Measurements from ENCODE around the gene MAPK1. TPM values are rescaled to one million over a fixed set of nuclear protein-coding genes. Genes with fewer than 3 reads are reported as not detected.
"Not testable (repeated sequence)": the region's sequence is repeated elsewhere in the genome, so short reads cannot be mapped to it uniquely, and the experiment has no call there.

Gene MAPK1
- total RNA-seq, 1 donor from 2014 or later, result 156 TPM

DNA sequence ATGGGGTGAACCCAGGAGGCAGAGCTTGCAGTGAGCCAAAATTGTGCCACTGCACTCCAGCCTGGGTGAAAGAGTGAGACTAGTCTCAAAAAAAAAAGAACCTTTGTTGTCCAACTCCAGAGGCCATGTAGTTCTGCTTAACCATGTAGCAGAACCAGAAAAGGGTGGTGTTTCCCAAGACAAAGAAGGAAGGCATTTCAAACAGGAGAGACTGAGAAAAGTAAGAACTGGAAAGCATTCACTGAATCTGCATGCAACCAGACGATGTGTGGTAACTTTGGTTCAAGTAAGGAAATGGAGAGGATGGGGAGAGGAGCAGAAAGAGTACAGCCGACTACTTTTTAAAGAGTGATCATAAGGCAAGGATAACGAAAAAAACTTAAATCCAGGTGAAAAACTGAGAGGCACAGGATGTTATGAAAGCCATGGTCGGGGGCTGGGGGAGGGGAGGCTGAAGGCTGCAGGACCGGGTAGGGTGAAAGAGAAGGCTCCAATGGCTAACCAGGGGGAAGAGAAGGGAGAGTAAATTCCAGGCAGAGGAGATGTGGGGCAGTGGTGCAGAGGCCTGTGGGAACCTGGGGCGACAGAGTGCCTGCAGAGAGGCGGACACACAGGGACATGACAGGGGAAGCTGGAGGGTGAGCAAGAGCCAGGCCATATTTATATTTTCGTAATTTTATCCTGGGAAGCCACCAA lies 48.8 kb downstream of the MAPK1 start:
- Mint-ChIP-seq H3K36me3 (ENCODE audit: low read depth) (peaks cover 2% of the 10 kb centered on the region), H3K9me3 (ENCODE audit: low read depth) (no peaks in the 10 kb centered on the region), H3K4me1 (ENCODE audit: low read depth) (peaks cover 49% of the 10 kb centered on the region), H3K27me3 (ENCODE audit: low read depth) (no peaks in the 10 kb centered on the region), H3K27ac (ENCODE audit: unreplicated experiment) (peak overlapping the region; percentile 79), H3K4me3 (ENCODE audit: unreplicated experiment) (no peak overlapping the region)
- DNase-seq (ENCODE audit: low spot score), result no peak
- TF ChIP-seq, protein P1, sequence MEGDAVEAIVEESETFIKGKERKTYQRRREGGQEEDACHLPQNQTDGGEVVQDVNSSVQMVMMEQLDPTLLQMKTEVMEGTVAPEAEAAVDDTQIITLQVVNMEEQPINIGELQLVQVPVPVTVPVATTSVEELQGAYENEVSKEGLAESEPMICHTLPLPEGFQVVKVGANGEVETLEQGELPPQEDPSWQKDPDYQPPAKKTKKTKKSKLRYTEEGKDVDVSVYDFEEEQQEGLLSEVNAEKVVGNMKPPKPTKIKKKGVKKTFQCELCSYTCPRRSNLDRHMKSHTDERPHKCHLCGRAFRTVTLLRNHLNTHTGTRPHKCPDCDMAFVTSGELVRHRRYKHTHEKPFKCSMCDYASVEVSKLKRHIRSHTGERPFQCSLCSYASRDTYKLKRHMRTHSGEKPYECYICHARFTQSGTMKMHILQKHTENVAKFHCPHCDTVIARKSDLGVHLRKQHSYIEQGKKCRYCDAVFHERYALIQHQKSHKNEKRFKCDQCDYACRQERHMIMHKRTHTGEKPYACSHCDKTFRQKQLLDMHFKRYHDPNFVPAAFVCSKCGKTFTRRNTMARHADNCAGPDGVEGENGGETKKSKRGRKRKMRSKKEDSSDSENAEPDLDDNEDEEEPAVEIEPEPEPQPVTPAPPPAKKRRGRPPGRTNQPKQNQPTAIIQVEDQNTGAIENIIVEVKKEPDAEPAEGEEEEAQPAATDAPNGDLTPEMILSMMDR (IDR thresholded peaks at IDR 0.05), result no peak

DNA sequence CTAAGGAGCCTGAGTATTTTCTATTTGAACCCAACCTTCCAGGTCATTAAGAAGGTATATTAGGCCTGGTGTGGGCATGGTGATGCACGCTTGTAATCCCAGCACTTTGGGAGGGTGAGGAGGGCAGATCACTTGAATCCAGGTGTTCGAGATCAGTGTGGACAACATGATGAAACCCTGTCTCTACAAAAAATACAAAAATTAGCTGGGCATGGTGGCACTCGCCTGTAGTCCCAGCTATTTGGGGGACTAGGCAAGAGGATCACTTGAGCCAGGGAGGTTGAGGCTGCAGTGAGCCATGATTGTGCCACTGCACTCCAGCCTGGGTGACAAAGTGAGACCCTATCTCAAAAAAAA lies 50.0 kb downstream of the MAPK1 start:
- Mint-ChIP-seq H3K4me1 (ENCODE audit: low read depth) (peaks cover 39% of the 10 kb centered on the region), H3K27ac (ENCODE audit: unreplicated experiment) (peak overlapping the region; percentile 95)
- H3K36me3 Mint-ChIP-seq (ENCODE audit: low read depth); H3K27me3 Mint-ChIP-seq (ENCODE audit: low read depth); H3K4me3 Mint-ChIP-seq (ENCODE audit: unreplicated experiment); DNase-seq (ENCODE audit: low spot score); H3K9me3 Mint-ChIP-seq (ENCODE audit: low read depth): not testable (repeated sequence)

DNA sequence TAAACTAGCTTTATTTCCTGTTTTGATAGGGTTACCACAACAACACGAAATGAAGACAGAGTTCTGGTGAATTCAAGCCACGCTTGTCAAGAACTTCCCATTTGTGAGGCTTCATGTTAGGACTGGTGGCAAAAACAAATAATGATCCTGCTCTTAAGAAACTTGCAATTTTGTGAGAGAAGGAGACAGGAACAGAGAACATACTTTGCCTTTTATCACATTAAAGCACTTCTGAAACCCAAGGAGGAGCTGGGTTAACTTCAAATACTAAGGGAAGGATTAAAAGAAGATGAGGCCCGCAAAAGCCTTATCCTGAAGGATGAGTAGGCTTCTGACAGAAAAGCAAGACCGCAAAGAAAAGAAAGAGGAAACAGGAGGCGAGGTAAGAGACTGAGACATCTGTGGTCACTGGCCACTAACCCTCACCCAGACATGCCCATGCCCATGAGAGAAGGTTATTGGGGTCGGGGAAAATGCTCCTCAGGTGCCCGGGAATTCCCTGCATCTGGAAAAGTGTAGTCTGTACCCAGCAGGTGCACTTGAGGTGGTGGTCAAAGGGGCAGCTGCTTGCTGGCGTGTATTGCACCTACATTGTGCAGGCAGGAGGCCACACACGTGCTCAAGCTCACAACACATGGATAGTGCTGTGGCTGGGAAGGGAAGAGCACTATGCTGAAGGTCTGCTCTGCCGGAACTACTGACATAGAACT lies 50.5 kb downstream of the MAPK1 start:
- DNase-seq (ENCODE audit: low spot score), result no peak
- H3K4me3 Mint-ChIP-seq (ENCODE audit: unreplicated experiment), result peak overlapping the region; percentile 6
- TF ChIP-seq, protein P1 (IDR thresholded peaks at IDR 0.05), result no peak
- H3K27me3 Mint-ChIP-seq (ENCODE audit: low read depth), result no peaks in the 10 kb centered on the region
- H3K4me1 Mint-ChIP-seq (ENCODE audit: low read depth), result peaks cover 39% of the 10 kb centered on the region
- H3K36me3 Mint-ChIP-seq (ENCODE audit: low read depth), result peaks cover 2% of the 10 kb centered on the region
- H3K27ac Mint-ChIP-seq (ENCODE audit: unreplicated experiment), result peak overlapping the region; percentile 95
- peaks cover under 1% of the 10 kb centered on the region for H3K9me3 Mint-ChIP-seq (ENCODE audit: low read depth)

DNA sequence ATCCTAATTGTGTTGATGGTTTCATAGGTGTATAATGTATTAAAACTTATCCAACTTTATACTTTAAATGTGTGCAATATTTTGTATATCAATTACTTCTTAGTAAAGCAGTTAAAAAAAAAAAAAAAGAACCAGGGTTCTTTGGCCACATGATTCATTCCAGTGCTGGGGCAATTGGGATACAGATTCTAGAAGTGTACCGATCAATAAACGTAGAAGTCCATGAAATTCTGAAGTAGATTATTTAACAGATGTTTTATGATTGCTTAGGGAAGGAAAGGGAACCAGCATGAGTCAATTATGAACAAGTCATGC lies 51.0 kb downstream of the MAPK1 start:
- peaks cover 2% of the 10 kb centered on the region for H3K36me3 Mint-ChIP-seq (ENCODE audit: low read depth)
- no peak for DNase-seq (ENCODE audit: low spot score)
- peaks cover 39% of the 10 kb centered on the region for H3K4me1 Mint-ChIP-seq (ENCODE audit: low read depth)
- H3K27ac Mint-ChIP-seq (ENCODE audit: unreplicated experiment), result peak overlapping the region; percentile 95
- H3K4me3 Mint-ChIP-seq (ENCODE audit: unreplicated experiment), result no peak overlapping the region
- H3K27me3 Mint-ChIP-seq (ENCODE audit: low read depth), result no peaks in the 10 kb centered on the region
- TF ChIP-seq, protein P1 (IDR thresholded peaks at IDR 0.05), result no peak
- peaks cover 4% of the 10 kb centered on the region for H3K9me3 Mint-ChIP-seq (ENCODE audit: low read depth)

DNA sequence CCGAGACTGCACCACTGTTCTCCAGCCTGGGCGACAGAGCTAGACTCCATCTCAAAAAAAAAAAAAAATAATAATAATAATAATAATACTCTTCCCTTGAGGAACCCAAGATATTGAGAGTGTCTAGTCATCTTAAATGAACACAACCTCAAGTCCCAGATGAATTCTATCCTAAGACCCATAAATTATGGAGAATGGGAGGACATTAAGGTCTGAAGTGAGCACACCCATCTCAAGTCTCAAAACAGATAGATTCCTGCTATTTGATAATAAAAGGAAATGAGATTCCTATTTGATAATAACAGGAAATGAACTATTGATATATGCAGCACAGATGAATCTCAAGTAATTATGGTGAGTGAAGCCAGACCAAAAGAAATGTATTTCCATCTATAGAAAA lies 51.5 kb downstream of the MAPK1 start:
- H3K36me3 Mint-ChIP-seq (ENCODE audit: low read depth), result peaks cover 2% of the 10 kb centered on the region
- H3K27ac Mint-ChIP-seq (ENCODE audit: unreplicated experiment), result peak overlapping the region; percentile 95
- no peaks in the 10 kb centered on the region for H3K27me3 Mint-ChIP-seq (ENCODE audit: low read depth)
- DNase-seq (ENCODE audit: low spot score), result no peak
- TF ChIP-seq, protein P1 (IDR thresholded peaks at IDR 0.05), result no peak
- H3K4me1 Mint-ChIP-seq (ENCODE audit: low read depth), result peaks cover 39% of the 10 kb centered on the region
- peaks cover 4% of the 10 kb centered on the region for H3K9me3 Mint-ChIP-seq (ENCODE audit: low read depth)
- H3K4me3 Mint-ChIP-seq (ENCODE audit: unreplicated experiment), result no peak overlapping the region

DNA sequence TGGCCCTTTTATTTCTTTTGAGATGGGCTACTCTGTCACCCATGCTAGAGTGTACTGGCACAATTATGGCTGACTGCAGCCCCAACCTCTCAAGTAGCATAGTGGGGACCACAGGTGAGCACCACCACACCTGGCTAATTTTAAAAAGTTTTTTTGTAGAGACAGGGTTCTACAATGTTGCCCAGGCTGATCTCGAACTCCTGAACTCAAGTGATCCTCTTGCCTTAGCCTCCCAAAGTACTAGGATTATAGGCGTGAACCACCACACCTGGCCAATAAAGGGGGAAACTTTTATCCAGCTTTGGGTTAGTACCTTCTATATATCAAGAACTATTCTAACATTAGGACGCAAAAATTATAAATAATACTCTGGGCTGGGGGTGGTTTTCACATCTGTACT lies 52.1 kb downstream of the MAPK1 start:
- peaks cover 2% of the 10 kb centered on the region for H3K36me3 Mint-ChIP-seq (ENCODE audit: low read depth)
- H3K27ac Mint-ChIP-seq (ENCODE audit: unreplicated experiment), result peak overlapping the region; percentile 56
- H3K9me3 Mint-ChIP-seq (ENCODE audit: low read depth), result peaks cover 4% of the 10 kb centered on the region
- DNase-seq (ENCODE audit: low spot score), result no peak
- H3K4me1 Mint-ChIP-seq (ENCODE audit: low read depth), result peaks cover 39% of the 10 kb centered on the region
- TF ChIP-seq, protein P1 (IDR thresholded peaks at IDR 0.05), result no peak
- no peak overlapping the region for H3K4me3 Mint-ChIP-seq (ENCODE audit: unreplicated experiment)
- no peaks in the 10 kb centered on the region for H3K27me3 Mint-ChIP-seq (ENCODE audit: low read depth)
